HG02642 (cell line): ENCODE measurements around the gene PEAK3.

Experiments used
- ATAC-seq: cut with Tn5 transposase; IDR thresholded peaks from one replicate; pipeline ENCODE4 v1.9.1; 2021; ENCODE audit warnings: mild to moderate bottlenecking; ENCODE audit not compliant: unreplicated experiment, poor library complexity

PEAK3 gene

GRCh38 chr19:2317300-2317699 is 35.3 kb upstream of the PEAK3 start:
- ATAC-seq, result no peak

- no peak for ATAC-seq
These were observed 33.9 kb upstream of the PEAK3 start for GRCh38 chr19:2315818-2316353.

DNA sequence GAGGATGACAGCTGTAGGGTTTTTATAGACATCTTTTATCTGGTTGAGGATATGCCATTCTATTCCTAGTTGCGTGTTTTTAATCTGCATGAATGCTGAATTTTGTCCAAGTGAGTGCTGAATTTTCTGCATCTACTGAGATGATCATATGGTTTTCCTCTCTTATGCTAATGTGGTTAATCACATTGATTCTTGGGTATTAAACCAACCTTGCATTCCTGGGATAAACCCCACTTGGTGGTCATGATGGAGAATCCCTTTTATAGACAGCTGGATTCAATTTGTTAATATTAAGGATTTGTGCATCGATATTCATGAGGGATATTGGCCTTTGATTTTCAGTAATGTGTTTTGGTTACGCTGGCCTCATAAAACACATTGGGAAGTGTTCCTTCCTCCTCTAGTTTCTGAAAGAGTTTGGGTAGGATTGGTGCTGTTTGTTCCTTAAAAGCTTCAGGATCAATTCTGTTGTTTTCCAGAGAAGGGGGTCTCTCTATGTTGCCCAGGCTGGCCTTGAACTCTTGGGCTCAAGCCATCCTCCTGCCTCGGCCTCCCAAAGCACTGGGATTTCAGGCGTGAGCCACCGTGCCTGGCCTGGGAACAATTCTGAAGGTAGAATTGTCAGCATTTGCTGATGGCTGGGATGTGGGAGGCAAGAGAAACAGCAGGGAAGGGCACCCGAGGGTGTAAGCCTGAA is 33.3 kb upstream of the PEAK3 start:
- no peak for ATAC-seq

DNA sequence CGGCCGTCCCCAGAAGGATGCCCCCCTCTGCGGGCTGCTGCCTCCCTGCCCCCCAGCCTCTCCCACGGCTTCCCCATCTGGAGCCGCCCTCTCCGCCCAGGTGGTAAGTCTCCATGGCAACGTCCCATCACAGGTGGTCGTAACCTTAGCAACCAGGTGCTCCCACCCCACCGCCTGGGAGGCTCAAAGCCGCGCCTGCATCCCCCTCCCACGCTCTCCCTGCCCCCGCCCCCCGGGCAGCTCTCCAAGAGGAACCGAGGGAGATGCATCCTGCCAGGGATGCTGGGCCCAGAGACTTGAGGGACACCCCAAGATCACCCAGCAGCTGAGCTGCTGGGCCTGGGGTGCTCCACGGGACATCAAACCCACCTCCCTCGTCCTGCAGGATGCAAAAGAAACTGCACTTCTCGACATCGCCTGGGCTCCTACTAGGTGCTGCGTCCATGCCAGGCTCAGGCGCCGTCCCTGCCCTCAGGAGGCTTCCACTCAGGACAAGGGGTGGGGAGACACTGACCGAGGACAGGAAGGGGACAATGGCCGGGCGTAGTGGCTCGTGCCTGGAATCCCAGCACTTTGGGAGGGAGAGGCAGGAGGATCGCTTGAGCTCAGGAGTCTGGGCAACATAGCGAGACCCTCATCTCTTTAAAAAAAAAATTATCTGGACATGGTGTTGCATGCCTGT is 31.0 kb upstream of the PEAK3 start:
- ATAC-seq, result no peak

- no peak for ATAC-seq
These were observed 29.1 kb upstream of the PEAK3 start for GRCh38 chr19:2311093-2311492.

- ATAC-seq, result no peak
These were observed 27.9 kb upstream of the PEAK3 start for GRCh38 chr19:2309734-2310362.

GRCh38 chr19:2308114-2308556 is 26.2 kb upstream of the PEAK3 start, which contains the start of gene LINGO3:
Gene LINGO3 (minus strand): TSS chr19:2308154. CDS start chr19:2291776, 16,378 bp downstream.
- no peak for ATAC-seq

GRCh38 chr19:2307518-2308012 is 25.6 kb upstream of the PEAK3 start:
- no peak for ATAC-seq

DNA sequence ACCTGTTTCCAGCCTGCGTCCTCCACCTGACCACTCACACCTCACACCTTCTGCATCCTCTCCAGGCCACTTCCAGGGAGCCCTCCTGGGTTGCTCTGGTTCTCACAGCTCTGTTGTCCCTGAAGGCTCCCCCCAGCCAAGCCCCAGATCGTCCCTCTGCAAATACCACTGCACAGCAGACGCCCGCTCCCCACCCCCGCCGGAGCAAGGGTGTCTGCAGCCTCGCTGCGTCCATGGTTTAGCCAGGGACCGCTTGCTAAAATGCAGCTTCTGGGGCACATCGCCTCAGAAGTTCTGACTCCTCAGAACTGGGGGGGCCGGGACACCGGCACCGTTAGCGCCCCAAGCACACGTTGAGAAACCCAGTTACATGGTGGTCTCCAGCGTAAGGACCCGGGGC is 25.0 kb upstream of the PEAK3 start:
- ATAC-seq, result no peak

DNA sequence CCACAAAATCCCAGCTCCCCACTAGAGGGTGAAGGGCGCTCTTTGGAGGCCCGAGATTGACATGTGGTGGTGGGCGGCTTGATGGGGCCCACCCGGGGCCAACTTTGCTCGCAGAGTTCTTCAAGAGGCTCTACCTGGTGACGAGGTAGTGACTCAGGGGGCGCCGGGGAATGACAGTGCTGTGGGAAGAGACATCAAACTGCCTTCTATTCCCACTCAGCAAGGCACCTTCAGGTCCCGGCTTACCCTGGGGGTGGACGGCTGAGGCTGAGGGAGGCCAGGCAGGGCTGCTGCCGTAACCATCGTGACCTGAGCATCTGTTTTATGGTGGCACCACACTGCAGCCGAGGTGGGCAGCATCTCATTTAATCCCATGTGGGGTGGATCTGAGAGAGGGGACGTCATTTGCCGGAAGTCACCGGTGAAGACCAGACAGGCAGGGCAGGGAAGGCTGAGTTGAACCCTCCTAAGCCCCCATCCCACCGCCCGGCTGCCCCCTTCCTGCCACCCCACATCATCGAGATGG is 24.4 kb upstream of the PEAK3 start:
- no peak for ATAC-seq

DNA sequence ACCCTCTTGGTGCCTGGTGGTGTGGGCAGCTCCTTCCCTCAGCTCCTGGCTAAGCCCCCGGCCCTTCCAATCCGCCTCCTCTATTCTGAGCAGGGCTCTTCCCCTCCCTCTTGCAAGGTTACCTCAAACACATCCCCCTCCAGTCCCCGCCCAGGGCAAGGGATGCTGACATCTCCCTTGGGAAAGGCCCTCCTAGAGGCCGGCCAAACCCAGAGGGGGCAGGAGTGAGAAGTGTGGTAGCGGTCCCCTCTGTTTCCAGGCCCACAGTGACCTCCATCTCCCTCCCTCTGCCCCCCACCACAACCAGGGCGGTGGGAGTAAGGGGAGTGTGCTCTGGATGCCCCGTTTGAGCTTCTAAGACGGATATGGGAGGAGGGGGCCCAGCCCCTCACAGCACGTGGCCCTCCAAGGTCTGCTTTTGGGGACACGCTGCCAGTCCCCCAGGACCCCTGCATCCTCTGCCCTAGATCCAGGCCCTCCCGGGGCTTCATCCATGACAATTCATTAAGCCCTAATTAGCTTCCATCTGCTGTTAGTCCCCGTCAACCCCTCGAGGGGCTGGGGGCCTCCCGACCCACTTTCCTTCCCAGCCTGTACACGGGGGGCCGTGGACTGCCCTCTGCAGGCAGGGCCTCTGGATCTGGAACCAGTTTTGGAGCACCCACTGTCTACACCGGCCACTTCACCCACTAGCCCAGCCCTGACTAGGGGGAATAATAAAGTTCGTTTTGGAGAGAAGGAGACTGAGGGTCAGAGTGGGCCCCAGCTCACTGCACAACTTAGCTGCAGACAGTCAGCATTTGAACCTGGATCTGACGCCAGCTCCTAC is 23.7 kb upstream of the PEAK3 start:
- no peak for ATAC-seq

DNA sequence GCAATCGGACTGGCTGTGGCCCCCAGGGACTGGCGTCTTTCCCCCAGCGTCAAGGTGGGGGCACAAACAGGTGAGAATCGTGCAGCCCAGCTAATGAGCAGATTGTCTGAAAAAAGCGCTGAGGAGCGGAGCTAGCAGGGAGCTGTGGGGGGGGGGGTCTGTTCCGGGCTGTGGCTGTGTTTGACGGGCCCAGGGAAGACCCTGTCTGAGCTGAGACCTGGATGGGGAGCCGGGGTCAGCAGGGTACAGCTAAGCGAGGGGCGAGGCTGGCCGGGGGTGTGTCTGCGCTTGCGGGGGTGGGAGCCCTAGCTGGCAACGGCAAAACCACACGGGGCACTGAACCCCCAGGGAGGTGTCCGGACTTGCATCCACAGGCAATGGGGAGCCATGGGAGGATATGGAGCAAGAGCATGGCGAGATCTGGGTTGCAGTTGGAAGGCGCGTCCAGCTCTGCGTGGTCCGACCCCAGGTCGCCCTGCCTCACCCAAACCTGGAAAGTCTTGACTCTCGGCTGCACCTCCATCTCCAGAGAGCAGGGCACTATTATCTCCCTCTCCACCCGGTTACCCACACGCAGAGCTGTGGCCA is 21.3 kb upstream of the PEAK3 start:
- ATAC-seq, result no peak

DNA sequence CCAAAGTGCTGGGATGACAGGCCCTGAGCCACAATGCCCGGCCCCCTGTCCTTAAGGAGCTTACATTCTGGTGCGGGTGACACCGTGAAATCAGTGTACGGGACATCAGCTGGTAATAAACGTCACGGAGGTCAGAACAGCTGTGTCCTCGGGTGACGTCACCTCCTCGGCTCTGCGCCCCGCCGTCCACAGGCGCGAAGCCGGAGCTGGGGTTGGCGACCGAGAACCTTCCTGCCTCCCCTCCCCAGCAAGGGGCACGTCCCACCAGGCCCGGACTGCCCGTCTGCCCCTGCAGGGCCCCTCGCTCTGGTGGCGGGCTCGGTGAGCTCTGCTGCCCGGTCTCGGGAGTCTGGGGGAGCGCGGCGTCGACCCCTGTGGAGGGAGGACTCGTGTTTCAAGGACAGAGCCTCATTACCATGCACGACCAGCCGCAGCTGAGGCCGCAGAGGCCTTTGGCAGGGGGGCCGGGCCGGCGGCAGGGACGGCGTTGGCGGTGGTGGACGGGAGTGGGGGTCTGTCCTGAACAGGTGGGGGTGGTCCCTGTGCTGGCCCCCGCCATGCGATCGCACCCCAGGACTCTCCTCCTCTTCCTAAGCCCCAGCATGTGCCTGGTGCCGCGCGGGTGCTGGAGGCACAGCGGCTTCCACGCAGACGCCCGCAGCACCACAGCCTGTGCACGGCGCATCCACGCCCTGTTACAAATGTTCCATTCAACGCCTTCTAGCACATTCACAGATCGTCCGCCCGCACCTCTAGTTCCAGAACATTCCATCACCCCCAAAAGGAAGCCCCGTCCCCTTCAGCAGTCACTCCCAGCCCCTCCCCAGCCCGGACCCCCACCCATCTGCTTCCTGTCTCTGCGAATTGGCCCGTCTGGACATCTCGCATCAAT is 20.6 kb upstream of the PEAK3 start:
- no peak for ATAC-seq

DNA sequence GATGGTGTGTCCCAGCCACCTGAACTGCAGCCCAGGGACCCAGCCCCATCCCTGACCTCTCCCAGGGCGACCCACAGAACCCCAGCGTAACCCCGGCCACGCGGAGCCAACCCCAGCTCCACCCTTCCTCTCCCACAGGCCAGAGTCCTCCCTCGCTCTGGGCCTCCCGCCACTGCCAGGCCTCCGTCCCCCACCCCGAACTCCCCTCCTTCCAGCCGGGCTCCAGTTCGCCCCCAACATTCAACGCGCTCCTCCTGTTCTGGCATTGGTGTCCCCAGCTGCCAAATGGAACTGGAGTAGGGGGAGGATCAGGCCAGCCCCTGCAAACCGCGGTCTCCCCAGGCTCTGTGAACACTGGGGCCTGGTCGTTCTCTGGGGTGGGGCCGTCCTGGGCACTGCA is 18.6 kb upstream of the PEAK3 start:
- ATAC-seq, result no peak

DNA sequence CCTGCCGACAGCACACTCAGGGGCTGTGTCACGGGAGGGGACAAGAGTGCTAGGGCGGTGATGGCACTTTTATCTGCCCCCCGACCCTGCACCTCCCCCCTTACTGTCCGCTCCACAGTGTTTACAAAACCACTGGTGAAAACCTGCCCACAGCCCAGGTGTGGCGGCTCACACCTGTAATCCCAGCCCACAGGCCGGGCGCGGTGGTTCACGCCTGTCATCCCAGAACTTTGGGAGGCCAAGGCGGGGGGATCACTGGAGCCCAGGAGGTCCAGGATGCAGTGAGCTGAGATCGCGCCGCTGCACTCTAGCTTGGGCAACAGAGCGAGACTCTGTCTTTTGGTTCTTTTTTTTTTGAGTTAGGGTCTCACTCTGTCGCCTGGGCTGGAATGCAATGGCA is 14.2 kb upstream of the PEAK3 start:
- no peak for ATAC-seq

DNA sequence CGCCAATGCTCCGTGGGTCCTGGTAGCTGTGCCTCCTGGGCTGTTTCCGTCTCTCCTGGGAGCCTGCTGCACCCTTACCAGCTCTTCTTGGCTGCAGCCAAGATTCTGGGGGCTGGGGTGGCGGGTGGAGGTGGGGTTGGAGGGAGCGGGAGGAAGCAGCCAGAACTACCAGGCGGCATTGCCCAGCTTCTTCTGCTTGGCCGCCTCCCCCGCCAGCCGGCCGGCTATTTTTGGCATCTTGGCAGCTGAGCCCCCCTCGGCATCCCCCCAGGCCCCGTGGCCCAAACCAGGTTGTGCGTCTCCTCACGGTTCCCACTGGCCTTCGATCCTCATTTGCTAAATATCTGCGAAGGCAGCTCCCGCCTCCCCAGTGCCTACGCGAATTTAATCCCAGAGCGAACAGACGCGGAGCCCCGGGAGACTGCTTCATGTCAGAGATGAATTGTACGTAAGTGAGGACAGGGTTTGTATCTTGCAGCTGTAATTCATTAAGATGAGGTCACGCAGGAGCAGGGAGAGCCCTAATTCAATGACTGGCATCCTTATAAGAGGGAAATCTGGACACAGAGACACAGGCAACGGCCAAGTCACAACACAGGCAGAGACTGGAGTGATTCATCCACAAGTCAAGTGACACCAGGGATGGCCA is 12.8 kb upstream of the PEAK3 start:
- ATAC-seq, result no peak

DNA sequence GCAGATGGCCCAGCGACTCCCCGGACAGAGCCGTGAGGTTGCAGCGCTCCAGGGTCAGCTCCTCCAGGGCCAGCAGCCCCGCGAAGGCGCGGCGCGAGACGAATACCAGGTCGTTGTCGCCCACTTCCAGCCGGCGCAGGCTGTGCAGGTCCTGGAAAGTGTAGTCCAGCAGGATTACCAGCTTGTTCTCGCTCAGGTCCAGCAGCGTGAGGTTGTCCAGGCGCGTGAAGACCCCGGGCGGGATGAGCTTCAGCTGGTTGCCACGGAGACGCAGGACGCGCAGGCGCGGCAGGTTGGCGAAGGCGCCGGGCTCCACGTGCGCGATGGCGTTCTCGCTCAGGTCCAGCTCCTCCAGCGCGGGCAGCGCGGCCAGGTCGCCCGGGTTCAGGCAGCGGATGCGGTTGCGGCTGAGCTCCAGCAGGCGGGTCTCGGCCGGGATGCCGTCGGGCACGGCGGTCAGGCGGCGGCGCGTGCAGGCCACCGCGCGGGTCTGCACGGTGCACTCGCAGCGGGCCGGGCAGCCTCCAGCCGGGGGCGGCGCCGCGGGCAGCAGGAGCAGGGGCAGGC is 9.3 kb upstream of the PEAK3 start:
- no peak for ATAC-seq
